ENCODE results near the gene GAPVD1. TPM values are rescaled to one million over a fixed set of nuclear protein-coding genes. Genes with fewer than 3 reads are reported as not detected.

The GAPVD1 gene
- total RNA-seq, 1 experiment from 2014 or later, result 70.3 TPM

DNA sequence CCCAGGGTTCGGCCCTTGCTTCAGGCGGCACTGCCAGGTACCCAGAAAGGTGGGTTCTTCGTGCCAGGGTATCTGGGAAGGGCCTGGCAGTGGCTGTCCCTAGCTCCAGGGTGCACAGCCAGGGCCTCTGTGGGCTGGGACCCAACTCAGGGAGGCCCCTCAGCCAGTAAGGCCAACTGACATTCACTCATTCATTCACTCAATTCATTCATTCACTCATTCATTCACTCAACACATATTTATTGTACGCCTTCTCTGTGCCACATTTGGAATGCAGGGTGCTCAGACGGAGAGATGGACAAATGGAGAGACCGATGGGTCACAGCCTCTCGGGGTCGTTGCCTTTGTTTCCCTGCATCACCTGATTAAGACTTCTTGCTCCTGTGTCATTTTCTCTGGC is 154.9 kb downstream of the GAPVD1 start:
- no peaks in the 10 kb centered on the region for H4K20me1 ChIP-seq (ENCODE audit: insufficient read depth)
- H3K27ac ChIP-seq, result no peak overlapping the region
- ChIA-PET POLR2A (ENCODE audit: unreplicated experiment) (no interaction called here), CTCF (no interaction called here)
- no peak overlapping the region for H3K4me3 ChIP-seq
- H3K36me3 ChIP-seq (ENCODE audit: low read depth), result no peaks in the 10 kb centered on the region
- no peaks in the 10 kb centered on the region for H3K79me2 ChIP-seq (ENCODE audit: low read depth)
- intact Hi-C loops (cut with micrococcal nuclease; ENCODE audit: unreplicated experiment), result no loop called here
- TF ChIP-seq, protein P1, sequence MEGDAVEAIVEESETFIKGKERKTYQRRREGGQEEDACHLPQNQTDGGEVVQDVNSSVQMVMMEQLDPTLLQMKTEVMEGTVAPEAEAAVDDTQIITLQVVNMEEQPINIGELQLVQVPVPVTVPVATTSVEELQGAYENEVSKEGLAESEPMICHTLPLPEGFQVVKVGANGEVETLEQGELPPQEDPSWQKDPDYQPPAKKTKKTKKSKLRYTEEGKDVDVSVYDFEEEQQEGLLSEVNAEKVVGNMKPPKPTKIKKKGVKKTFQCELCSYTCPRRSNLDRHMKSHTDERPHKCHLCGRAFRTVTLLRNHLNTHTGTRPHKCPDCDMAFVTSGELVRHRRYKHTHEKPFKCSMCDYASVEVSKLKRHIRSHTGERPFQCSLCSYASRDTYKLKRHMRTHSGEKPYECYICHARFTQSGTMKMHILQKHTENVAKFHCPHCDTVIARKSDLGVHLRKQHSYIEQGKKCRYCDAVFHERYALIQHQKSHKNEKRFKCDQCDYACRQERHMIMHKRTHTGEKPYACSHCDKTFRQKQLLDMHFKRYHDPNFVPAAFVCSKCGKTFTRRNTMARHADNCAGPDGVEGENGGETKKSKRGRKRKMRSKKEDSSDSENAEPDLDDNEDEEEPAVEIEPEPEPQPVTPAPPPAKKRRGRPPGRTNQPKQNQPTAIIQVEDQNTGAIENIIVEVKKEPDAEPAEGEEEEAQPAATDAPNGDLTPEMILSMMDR (conservative IDR thresholded peaks at IDR 0.05), result no peak
- no peak for TF ChIP-seq EZH2 (IDR thresholded peaks at IDR 0.05; ENCODE audit: low read depth)
- no peaks in the 10 kb centered on the region for H3K9me2 ChIP-seq (ENCODE audit: insufficient read depth)
- no peaks in the 10 kb centered on the region for H3K4me1 ChIP-seq (replicated peaks; ENCODE audit: insufficient read depth)
- DNase-seq, result no peak
- no peak overlapping the region for H3K4me2 ChIP-seq
- no peaks in the 10 kb centered on the region for H3K27me3 ChIP-seq (ENCODE audit: insufficient read depth, low read depth)
- H3F3A ChIP-seq (ENCODE audit: insufficient read depth, low read depth), result no peaks in the 10 kb centered on the region
- no peaks in the 10 kb centered on the region for H3K9me3 ChIP-seq (ENCODE audit: insufficient read depth, low read depth)
- no peak overlapping the region for H2AFZ ChIP-seq
- BruUV-seq (replicated peaks), result no TSS peak

Other genes with a start within 250 kb of the GAPVD1 start
- gene SCAI, start 118.3 kb upstream of the GAPVD1 start, total RNA-seq (2021), result 16.0 and 20.2 TPM in 2 replicates
- 34.6 and 49.6 TPM in 2 replicates for gene PPP6C, start 72.0 kb upstream of the GAPVD1 start, total RNA-seq (2021)
- 28.9 and 29.7 TPM in 2 replicates for gene RABEPK, start 61.3 kb upstream of the GAPVD1 start, total RNA-seq (2021)
- gene HSPA5, start 20.5 kb upstream of the GAPVD1 start, total RNA-seq (2021), result 185 and 235 TPM in 2 replicates